Brain pericyte (primary cell): ENCODE data around the gene CCDC188.

ENCODE experiments used
- DNase-seq: peaks from one replicate; pipeline ENCODE4 v3.0.0-alpha.2; 2012; ENCODE audit warnings: low read depth, low spot score

Gene CCDC188

GRCh38 chr22:20118300-20119020 lies 32.4 kb downstream of the CCDC188 start:
- no peak for DNase-seq

GRCh38 chr22:20117633-20118299 lies 33.1 kb downstream of the CCDC188 start:
- DNase-seq, result no peak

GRCh38 chr22:20116951-20117632 lies 33.8 kb downstream of the CCDC188 start, which contains the start of gene TRMT2A:
TSS of gene TRMT2A (minus strand) at chr22:20117226. CDS start at chr22:20116906, 320 bp downstream.
- peak; percentile 96 for DNase-seq

DNA sequence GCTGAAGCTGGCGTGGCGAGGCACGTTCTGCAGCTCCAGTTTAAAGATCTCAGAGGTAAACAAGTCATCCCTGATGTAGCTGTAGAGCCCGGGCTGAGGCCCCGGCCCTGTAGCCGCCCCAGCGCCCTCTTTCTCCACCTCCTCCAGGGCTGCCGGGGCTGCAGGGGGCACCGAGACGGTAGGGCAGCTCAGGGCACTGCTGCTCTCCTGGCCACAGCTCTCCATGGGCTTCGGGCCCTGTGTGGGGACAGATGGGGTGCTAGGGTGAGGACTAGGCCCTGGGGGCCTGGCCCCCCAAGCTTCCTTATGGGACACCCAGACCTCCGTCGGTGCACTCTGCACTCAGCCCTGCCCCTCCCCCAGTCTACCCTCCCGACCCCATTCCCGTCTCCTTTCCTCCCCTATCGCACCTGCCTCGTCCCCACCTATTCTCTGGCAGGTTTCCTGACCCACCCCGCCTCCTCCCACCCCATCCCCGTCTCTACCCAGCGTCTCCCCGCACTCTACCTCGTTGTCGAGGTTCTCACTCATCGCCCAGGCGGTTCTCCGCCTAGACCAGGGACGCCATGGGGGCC lies 34.4 kb downstream of the CCDC188 start:
- no peak for DNase-seq

GRCh38 chr22:20115691-20116375 lies 35.0 kb downstream of the CCDC188 start, which contains the start of gene RANBP1:
TSS of gene RANBP1 (plus strand) at chr22:20116104. CDS start at chr22:20116185, 81 bp downstream.
- DNase-seq, result no peak

- DNase-seq, result no peak
Measured at GRCh38 chr22:20114506-20115475, 36.1 kb downstream of the CCDC188 start.

DNA sequence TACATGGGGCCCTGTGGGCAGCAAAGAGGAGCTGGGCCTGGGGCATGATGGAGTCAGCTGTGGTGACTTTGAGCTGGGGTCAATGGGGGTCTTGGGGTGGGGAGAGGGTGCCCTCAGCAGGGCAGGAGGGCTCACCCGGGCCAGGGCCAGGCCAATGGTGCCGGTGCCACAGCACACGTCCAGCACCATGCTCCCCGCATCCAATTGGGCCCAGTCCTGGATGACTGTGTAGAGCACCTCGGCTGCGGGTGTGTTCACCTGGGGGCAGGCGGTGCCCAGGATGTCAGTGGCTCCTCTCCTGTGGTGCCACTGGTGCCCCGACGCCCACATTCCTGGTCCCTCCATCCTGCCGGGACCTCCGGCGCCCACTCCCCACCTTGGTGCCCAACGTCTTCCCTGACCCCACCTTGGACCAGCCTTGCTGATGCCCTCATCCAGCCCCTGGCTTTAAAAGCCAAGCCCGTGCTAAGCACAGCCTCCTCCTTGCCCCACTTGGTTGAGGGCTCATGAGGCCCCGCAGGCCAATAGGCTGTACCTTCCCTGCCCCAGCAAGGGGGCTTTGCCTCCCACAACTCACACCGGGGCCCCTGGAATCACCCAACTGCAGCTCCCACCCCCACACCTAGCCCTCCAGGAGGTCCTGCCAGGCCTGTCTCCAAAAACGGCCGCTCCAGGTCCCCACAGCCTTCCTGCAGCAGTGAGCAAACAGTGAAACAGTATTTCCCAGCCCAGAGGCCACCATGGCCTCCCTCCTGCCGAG lies 37.1 kb downstream of the CCDC188 start:
- DNase-seq, result no peak

DNA sequence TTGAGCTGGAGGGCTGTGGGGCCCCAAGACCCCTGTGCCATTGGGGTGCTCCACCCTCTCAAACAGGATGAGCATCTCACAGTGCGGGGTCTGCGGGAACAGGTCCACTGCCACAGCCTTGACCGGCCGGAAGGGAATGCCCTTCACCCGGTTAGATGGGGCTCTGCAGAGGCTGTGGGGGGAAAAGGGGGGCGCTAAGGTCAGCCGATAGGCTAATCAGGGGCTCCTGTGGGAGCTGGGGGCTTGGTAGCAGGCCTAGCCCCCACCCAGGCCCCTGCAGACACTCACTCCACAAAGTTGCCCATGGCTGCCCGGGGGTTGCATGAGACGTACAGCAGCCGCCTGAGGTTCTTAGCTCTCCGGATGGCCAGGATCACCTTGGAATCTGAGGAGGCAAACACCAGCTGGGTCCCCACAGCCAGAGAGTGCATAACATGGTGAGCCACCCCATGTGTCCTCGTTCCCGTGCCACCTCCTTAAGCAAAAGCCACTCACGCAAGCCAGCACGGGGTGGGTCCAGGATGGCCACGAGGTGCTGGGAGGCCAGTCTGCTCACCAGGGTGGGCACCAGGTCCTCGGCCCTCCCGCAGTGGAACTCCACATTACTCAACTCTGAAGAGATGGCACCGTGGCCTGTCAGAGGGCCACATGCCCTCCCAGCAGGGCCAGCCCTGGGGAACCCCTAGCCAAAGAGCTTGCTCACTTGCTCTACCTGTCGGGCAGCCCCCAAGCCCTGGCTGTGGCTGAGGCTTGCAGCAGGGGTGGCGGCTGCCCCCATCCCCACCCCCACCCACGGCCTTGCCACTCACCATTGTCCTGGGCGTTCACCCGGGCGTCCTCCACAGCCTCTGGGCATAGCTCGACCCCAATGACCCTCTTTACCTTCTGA lies 38.0 kb downstream of the CCDC188 start:
- no peak for DNase-seq

- DNase-seq, result no peak
Measured at GRCh38 chr22:20111689-20112622, 38.9 kb downstream of the CCDC188 start.

DNA sequence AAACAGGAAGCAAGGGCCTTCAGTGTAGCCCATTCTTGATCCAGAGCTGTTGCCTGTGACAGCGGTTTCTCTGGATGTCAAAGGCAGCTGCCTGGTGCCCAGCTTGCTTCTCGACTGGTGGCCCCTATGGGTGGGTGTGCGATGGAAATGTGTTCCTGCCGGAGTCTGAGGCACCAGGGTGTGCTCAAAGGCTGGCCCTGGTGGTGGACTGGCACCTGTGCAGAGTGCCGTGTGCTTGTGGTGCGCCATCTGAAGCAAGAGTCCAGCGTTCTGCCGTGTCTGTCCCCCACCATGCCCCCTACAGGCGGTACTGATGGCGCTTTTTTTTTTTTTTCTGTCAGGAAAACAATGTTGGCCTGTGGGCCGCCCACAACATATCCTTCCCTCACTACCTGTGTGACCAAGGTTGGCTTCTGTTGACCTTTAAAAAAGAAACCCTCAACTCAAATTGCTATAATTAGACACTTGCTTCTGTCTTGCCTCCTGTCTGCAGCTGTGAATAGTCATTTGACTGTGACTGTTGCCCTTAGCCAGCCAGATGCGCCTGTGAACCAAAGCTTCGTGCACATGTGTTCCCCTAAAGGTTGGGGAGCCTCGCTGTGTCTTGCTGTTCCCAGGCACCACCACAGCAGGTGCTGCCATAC lies 39.7 kb downstream of the CCDC188 start:
- DNase-seq, result no peak

- no peak for DNase-seq
Measured at GRCh38 chr22:20110359-20110985, 40.4 kb downstream of the CCDC188 start.

GRCh38 chr22:20109411-20110358 lies 41.2 kb downstream of the CCDC188 start:
- no peak for DNase-seq

DNA sequence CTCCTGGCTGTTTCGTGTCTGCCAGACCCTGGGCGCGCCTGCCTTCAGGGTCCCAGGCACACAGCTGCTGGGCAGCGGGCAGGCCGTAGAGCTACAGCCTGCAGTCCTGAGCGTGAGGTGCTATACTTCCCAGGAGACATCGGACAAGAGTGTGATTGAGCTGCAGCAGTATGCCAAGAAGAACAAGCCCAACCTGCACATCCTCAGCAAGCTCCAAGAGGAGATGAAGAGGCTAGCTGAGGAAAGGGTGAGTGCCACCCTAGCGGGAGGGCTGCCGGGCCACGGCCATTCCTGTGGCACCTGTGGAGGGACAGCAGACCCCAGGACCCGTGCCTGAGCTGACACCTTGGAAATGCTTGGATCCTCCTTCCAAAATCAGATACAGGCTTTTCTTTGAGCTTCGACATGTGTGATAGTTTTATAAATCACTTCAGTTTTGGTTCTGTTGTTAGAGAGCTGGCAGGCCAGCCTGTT lies 42.1 kb downstream of the CCDC188 start:
- no peak for DNase-seq

DNA sequence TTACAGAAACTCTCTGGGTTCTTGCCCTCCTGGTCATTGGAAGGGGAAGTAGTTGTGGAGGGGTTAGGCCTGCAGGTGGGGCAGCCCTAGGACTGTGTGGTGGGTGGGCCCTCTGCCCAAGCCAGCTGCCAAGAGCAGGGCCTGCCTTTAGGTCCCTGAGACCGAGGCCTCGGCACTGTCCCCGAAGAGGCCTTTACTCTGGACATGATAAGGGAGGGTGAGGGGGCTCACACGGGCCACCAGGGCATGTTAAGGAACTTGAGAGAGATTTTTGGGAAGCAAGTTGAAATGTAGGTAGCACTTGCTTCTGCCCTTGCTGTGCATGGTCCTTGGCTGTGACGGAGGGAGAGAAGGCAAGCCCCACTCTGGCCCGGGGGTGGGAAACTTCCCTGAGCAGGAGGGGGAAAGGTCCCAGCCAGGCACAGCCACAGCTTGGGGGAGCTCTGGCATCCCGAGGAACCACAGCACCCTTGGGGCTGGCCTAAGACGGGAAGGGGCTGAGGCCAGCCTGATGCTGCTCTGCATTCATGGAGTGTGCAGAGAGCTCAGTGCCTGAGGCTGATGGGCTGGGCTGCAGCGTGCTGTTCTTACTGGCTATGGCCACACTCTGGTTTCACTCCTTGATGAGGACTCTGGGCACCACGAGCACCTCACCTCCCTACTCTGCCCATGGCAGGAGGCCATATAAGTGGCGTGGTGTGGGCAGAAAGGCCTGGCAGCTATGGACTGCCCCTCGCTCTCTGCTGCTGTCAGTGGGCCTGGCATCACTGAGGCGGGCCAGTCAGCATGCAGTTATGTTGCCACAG lies 42.7 kb downstream of the CCDC188 start:
- DNase-seq, result no peak
